HEK293T (cell line): Measurements from ENCODE around the gene TRABD2A.

ENCODE experiments used
- ELF4 ChIP-seq: fragments of 450-650 bp; IDR thresholded peaks from 2 replicates; pipeline ENCODE4 v1.6.1; 2017; ENCODE audit warnings: antibody characterized with exemption
- FOXA1 ChIP-seq: fragments of 450-650 bp; IDR thresholded peaks from 2 replicates; pipeline ENCODE4 v1.6.1; 2016; ENCODE audit warnings: mild to moderate bottlenecking
- FOXK2 ChIP-seq: fragments of 450-650 bp; IDR thresholded peaks from 2 replicates; pipeline ENCODE4 v1.6.1; 2016; ENCODE audit warnings: mild to moderate bottlenecking
- FOXM1 ChIP-seq: fragments of 450-650 bp; IDR thresholded peaks from 2 replicates; pipeline ENCODE4 v1.6.1; 2017; ENCODE audit warnings: mild to moderate bottlenecking, borderline replicate concordance
- HDGF ChIP-seq: fragments of 450-650 bp; IDR thresholded peaks from 2 replicates; pipeline ENCODE4 v1.6.1; 2017; ENCODE audit warnings: antibody characterized with exemption, borderline replicate concordance
- NFRKB ChIP-seq: fragments of 450-650 bp; IDR thresholded peaks from 2 replicates; pipeline ENCODE4 v1.6.1; 2016; ENCODE audit warnings: mild to moderate bottlenecking, moderate library complexity
- SUZ12 ChIP-seq: fragments of 450-650 bp; IDR thresholded peaks from 2 replicates; pipeline ENCODE4 v1.6.1; 2016; ENCODE audit warnings: mild to moderate bottlenecking
- TARDBP ChIP-seq: fragments of 450-650 bp; IDR thresholded peaks from 2 replicates; pipeline ENCODE4 v1.6.1; 2016

- TF ChIP-seq ELF4 (no peak), TARDBP (no peak), FOXM1 (no peak), SUZ12 (no peak), NFRKB (no peak), HDGF (no peak), FOXK2 (no peak), FOXA1 (no peak)
Measured at GRCh38 chr2:84911135-84911678, 30.3 kb upstream of the TRABD2A start.
